ENCODE measurements around the gene RPL22L1. TPM values are rescaled to one million over a fixed set of nuclear protein-coding genes. Genes with fewer than 3 reads are reported as not detected.

The RPL22L1 gene
- total and polyA plus RNA-seq, 4 donors = 19.1 to 82.1 (median 40.6) TPM

DNA sequence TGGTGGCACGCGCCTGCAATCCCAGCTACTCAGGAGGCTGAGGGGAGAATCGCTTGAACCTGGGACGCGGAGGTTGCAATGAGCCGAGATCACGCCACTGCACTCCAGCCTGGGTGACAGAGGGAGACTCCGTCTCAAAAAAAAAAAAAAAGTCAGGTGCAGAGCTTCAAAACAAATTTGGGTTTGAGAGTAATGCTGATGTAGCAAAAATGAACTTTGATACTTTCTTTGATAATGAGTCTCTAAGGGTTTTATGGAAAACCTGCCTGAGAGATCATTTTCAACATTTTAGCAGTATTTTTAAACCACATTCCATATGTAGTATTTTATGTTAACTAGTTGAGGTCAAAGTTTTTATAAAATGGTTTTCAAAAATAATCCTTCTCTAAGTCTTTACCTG lies 23.9 kb upstream of the RPL22L1 start:
- DNase-seq (ENCODE audit: low spot score) = no peak
- H3K4me3 ChIP-seq (ENCODE audit: low read depth in 1 of 3, low read length in 3 of 3) = no peak overlapping the region
- no peak for TF ChIP-seq NR2F2 (IDR thresholded peaks at IDR 0.05)
- TF ChIP-seq HNF4G (IDR thresholded peaks at IDR 0.05) = no peak
- no peak for TF ChIP-seq RAD21 (IDR thresholded peaks at IDR 0.05)
- no peak for TF ChIP-seq GABPA (IDR thresholded peaks at IDR 0.05 in 1 of 2, conservative IDR thresholded peaks at IDR 0.05 in 1 of 2)
- TF ChIP-seq YY1 (IDR thresholded peaks at IDR 0.05) = no peak
- no peak for TF ChIP-seq EGR1 (IDR thresholded peaks at IDR 0.05; ENCODE audit: low read depth in 2 of 2)
- no peak for TF ChIP-seq TAF1 (conservative IDR thresholded peaks at IDR 0.05)
- TF ChIP-seq, protein P1, sequence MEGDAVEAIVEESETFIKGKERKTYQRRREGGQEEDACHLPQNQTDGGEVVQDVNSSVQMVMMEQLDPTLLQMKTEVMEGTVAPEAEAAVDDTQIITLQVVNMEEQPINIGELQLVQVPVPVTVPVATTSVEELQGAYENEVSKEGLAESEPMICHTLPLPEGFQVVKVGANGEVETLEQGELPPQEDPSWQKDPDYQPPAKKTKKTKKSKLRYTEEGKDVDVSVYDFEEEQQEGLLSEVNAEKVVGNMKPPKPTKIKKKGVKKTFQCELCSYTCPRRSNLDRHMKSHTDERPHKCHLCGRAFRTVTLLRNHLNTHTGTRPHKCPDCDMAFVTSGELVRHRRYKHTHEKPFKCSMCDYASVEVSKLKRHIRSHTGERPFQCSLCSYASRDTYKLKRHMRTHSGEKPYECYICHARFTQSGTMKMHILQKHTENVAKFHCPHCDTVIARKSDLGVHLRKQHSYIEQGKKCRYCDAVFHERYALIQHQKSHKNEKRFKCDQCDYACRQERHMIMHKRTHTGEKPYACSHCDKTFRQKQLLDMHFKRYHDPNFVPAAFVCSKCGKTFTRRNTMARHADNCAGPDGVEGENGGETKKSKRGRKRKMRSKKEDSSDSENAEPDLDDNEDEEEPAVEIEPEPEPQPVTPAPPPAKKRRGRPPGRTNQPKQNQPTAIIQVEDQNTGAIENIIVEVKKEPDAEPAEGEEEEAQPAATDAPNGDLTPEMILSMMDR (IDR thresholded peaks at IDR 0.05; ENCODE audit: low read depth, low read length, missing input control) = no peak
- TF ChIP-seq, protein P2, sequence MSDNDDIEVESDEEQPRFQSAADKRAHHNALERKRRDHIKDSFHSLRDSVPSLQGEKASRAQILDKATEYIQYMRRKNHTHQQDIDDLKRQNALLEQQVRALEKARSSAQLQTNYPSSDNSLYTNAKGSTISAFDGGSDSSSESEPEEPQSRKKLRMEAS (IDR thresholded peaks at IDR 0.05) = no peak
- no peak for TF ChIP-seq SP1 (IDR thresholded peaks at IDR 0.05)
- no peak for TF ChIP-seq RXRA (IDR thresholded peaks at IDR 0.05)
- TF ChIP-seq, protein P3, sequence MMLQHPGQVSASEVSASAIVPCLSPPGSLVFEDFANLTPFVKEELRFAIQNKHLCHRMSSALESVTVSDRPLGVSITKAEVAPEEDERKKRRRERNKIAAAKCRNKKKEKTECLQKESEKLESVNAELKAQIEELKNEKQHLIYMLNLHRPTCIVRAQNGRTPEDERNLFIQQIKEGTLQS (IDR thresholded peaks at IDR 0.05) = no peak
- no peak for TF ChIP-seq HNF4A (conservative IDR thresholded peaks at IDR 0.05)
- no peak for TF ChIP-seq JUND (IDR thresholded peaks at IDR 0.05)
- TF ChIP-seq, protein P4, sequence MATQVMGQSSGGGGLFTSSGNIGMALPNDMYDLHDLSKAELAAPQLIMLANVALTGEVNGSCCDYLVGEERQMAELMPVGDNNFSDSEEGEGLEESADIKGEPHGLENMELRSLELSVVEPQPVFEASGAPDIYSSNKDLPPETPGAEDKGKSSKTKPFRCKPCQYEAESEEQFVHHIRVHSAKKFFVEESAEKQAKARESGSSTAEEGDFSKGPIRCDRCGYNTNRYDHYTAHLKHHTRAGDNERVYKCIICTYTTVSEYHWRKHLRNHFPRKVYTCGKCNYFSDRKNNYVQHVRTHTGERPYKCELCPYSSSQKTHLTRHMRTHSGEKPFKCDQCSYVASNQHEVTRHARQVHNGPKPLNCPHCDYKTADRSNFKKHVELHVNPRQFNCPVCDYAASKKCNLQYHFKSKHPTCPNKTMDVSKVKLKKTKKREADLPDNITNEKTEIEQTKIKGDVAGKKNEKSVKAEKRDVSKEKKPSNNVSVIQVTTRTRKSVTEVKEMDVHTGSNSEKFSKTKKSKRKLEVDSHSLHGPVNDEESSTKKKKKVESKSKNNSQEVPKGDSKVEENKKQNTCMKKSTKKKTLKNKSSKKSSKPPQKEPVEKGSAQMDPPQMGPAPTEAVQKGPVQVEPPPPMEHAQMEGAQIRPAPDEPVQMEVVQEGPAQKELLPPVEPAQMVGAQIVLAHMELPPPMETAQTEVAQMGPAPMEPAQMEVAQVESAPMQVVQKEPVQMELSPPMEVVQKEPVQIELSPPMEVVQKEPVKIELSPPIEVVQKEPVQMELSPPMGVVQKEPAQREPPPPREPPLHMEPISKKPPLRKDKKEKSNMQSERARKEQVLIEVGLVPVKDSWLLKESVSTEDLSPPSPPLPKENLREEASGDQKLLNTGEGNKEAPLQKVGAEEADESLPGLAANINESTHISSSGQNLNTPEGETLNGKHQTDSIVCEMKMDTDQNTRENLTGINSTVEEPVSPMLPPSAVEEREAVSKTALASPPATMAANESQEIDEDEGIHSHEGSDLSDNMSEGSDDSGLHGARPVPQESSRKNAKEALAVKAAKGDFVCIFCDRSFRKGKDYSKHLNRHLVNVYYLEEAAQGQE (IDR thresholded peaks at IDR 0.05) = no peak
- TF ChIP-seq FOXA2 (IDR thresholded peaks at IDR 0.05) = no peak
- no peak overlapping the region for H3K9ac ChIP-seq (ENCODE audit: low read depth in 1 of 2, low read length in 2 of 2)
- H3K9me3 ChIP-seq (ENCODE audit: control insufficient read depth in 4 of 4, low read length in 3 of 4) = no peaks in the 10 kb centered on the region
- H3K27ac ChIP-seq (ENCODE audit: low read depth in 1 of 2, low read length in 2 of 2) = no peak overlapping the region
- H3K4me1 ChIP-seq (ENCODE audit: control insufficient read depth in 4 of 4, insufficient read depth in 4 of 4, low read length in 3 of 4) = no peaks in the 10 kb centered on the region
- no peaks in the 10 kb centered on the region for H3K27me3 ChIP-seq (ENCODE audit: control insufficient read depth in 4 of 4, insufficient read depth in 4 of 4, low read length in 3 of 4)
- H3K36me3 ChIP-seq (ENCODE audit: control insufficient read depth in 4 of 4, insufficient read depth in 3 of 4, low read depth in 1 of 4, low read length in 3 of 4) = no peaks in the 10 kb centered on the region
- WGBS = 98% methylated on average over 8 of the region's 8 CpGs

DNA sequence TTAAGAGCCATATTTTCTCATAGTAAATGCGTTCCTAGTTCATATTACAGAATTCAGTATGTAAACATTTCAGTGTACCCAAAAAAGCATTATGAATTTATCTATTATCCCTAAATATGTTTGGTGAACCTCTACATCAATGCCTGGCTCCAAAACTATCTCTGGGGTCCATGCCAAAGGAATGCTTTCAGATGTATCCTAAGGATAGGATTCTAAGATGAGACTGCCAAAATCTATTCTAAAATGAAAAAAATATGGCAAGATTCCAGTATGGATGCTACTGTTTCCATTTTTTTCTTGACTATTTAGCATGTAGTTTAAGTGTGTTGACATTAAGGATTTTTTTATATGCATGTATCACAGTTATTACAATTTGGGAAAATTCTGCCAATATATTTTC lies 19.6 kb upstream of the RPL22L1 start:
- 85% methylated on average over 1 of the region's 1 CpG for WGBS
- Histone ChIP-seq H3K9ac (ENCODE audit: low read depth in 1 of 2, low read length in 2 of 2) (no peak overlapping the region), H3K27me3 (ENCODE audit: control insufficient read depth in 4 of 4, insufficient read depth in 4 of 4, low read length in 3 of 4) (no peaks in the 10 kb centered on the region), H3K36me3 (ENCODE audit: control insufficient read depth in 4 of 4, insufficient read depth in 3 of 4, low read depth in 1 of 4, low read length in 3 of 4) (no peaks in the 10 kb centered on the region), H3K4me1 (ENCODE audit: control insufficient read depth in 4 of 4, insufficient read depth in 4 of 4, low read length in 3 of 4) (no peaks in the 10 kb centered on the region), H3K4me3 (ENCODE audit: low read depth in 1 of 3, low read length in 3 of 3) (no peak overlapping the region), H3K9me3 (ENCODE audit: control insufficient read depth in 4 of 4, low read length in 3 of 4) (no peaks in the 10 kb centered on the region), H3K27ac (ENCODE audit: low read depth in 1 of 2, low read length in 2 of 2) (no peak overlapping the region)
- DNase-seq (ENCODE audit: low spot score) = no peak
- TF ChIP-seq HNF4G (IDR thresholded peaks at IDR 0.05) (no peak), GABPA (IDR thresholded peaks at IDR 0.05 in 1 of 2, conservative IDR thresholded peaks at IDR 0.05 in 1 of 2) (no peak), RXRA (IDR thresholded peaks at IDR 0.05) (no peak), EGR1 (IDR thresholded peaks at IDR 0.05; ENCODE audit: low read depth in 2 of 2) (no peak), NR2F2 (IDR thresholded peaks at IDR 0.05) (no peak), YY1 (IDR thresholded peaks at IDR 0.05) (no peak)
- TF ChIP-seq, protein P4 (IDR thresholded peaks at IDR 0.05) = no peak
- TF ChIP-seq, protein P1 (IDR thresholded peaks at IDR 0.05; ENCODE audit: low read depth, low read length, missing input control) = no peak
- TF ChIP-seq, protein P5, sequence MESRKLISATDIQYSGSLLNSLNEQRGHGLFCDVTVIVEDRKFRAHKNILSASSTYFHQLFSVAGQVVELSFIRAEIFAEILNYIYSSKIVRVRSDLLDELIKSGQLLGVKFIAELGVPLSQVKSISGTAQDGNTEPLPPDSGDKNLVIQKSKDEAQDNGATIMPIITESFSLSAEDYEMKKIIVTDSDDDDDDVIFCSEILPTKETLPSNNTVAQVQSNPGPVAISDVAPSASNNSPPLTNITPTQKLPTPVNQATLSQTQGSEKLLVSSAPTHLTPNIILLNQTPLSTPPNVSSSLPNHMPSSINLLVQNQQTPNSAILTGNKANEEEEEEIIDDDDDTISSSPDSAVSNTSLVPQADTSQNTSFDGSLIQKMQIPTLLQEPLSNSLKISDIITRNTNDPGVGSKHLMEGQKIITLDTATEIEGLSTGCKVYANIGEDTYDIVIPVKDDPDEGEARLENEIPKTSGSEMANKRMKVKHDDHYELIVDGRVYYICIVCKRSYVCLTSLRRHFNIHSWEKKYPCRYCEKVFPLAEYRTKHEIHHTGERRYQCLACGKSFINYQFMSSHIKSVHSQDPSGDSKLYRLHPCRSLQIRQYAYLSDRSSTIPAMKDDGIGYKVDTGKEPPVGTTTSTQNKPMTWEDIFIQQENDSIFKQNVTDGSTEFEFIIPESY (IDR thresholded peaks at IDR 0.05) = no peak
